GM12878 (cell line): ENCODE data around the gene MRM3. TPM values are rescaled to one million over a fixed set of nuclear protein-coding genes. Genes with fewer than 3 reads are reported as not detected.

Source experiments
- ATAC-seq: fragments of 200-7000 bp; cut with Tn5 transposase; 3 replicates; pipeline ENCODE4 v1.9.1; 2020; ENCODE audit warnings: mild to moderate bottlenecking, moderate library complexity
- BruUV-seq: library from RNA; stranded (reverse); fragments of 400-500 nt; replicated peaks from 2 replicates; lab custom pipeline; 2021; lab: Mats Ljungman, UMichigan
- CTCF ChIA-PET: fragments of 300-600 bp; sonication (Branson Sonifier 250); formaldehyde crosslinking; extraction: SDS; loops from one replicate; lab custom pipeline; 2021; ENCODE audit warnings: inconsistent platforms; lab: Yijun Ruan, JAX
- POLR2A ChIA-PET: fragments of 350-600 bp; formaldehyde crosslinking; extraction: SDS; loops from one replicate; lab custom pipeline; 2021; ENCODE audit warnings: inconsistent platforms; lab: Charles Lee
- RAD21 ChIA-PET: fragments of 300-600 bp; sonication (Branson Sonifier 250); formaldehyde crosslinking; loops from one replicate; lab custom pipeline; 2023; ENCODE audit warnings: antibody characterized with exemption; ENCODE audit not compliant: unreplicated experiment; lab: Charles Lee
- SMC1A ChIA-PET: fragments of 300-600 bp; sonication (Branson Sonifier 250); formaldehyde crosslinking; loops from one replicate; lab custom pipeline; 2023; ENCODE audit not compliant: unreplicated experiment, uncharacterized antibody; lab: Charles Lee
- DNase-seq: peaks from one replicate; pipeline ENCODE4 v3.0.0-alpha.2; 2011; ENCODE audit warnings: low read depth, low spot score
- FAIRE-seq: peaks from 3 replicates; lab custom pipeline; 2011; peaks lifted over from hg19 to GRCh38; lab: Jason Lieb, UNC
- H2AFZ ChIP-seq: 2 replicates; pipeline ENCODE4 v1.6.0; 2011; ENCODE audit warnings: low read depth, low read length, control low read depth; ENCODE audit not compliant: control insufficient read depth
- H3K27ac ChIP-seq: 2 replicates; pipeline ENCODE4 v1.5.1; 2011; ENCODE audit warnings: control low read depth; ENCODE audit not compliant: control insufficient read depth, insufficient read depth
- H3K27me3 ChIP-seq, 2 experiments: replicated peaks in 1 of 2; 2 replicates each; pipeline versions ENCODE4 v1.6.0 to v1.6.1; 2011; ENCODE audit warnings: low read length in 1 of 2; ENCODE audit not compliant: control insufficient read depth in 2 of 2, insufficient read depth in 2 of 2
- H3K36me3 ChIP-seq, 2 experiments: 2 replicates each; pipeline ENCODE4 v1.5.1; 2011; ENCODE audit warnings: low read length in 1 of 2; ENCODE audit not compliant: control insufficient read depth in 2 of 2, insufficient read depth in 2 of 2
- H3K4me1 ChIP-seq: 2 replicates; pipeline ENCODE4 v1.6.1; 2011; ENCODE audit warnings: mild to moderate bottlenecking, low read length, moderate library complexity, mixed read lengths; ENCODE audit not compliant: control insufficient read depth, insufficient read depth
- H3K4me2 ChIP-seq: 2 replicates; pipeline ENCODE4 v1.6.0; 2011; ENCODE audit warnings: control low read depth; ENCODE audit not compliant: control insufficient read depth, insufficient read depth
- H3K4me3 ChIP-seq: fragments of 200-600 bp; sonication (generic); 2 replicates; pipeline ENCODE4 v1.5.1; 2016
- H3K79me2 ChIP-seq: 2 replicates; pipeline ENCODE4 v1.6.0; 2011; ENCODE audit warnings: low read length; ENCODE audit not compliant: control insufficient read depth, insufficient read depth
- H3K9ac ChIP-seq: 2 replicates; pipeline ENCODE4 v1.8.0; 2011; ENCODE audit warnings: low read length, control low read depth, mixed read lengths; ENCODE audit not compliant: control insufficient read depth, insufficient read depth
- H3K9me3 ChIP-seq: replicated peaks from 3 replicates; pipeline ENCODE4 v1.5.1; 2011; ENCODE audit warnings: mild to moderate bottlenecking, low read length; ENCODE audit not compliant: control insufficient read depth, insufficient read depth
- H4K20me1 ChIP-seq: 2 replicates; pipeline ENCODE4 v1.6.0; 2011; ENCODE audit not compliant: control insufficient read depth, insufficient read depth
- BRCA1 ChIP-seq: IDR thresholded peaks from 2 replicates; pipeline ENCODE4 v1.6.1; 2011; ENCODE audit warnings: low read depth, low read length, improper control_type of control experiment
- CEBPB ChIP-seq, 2 experiments: fragments of 150-350 bp in 1 of 2; IDR thresholded peaks; 2 replicates each; pipeline ENCODE4 v1.6.1; 2012 to 2014; ENCODE audit warnings: low read depth in 2 of 2, low read length in 2 of 2, borderline replicate concordance in 1 of 2, inconsistent platforms in 1 of 2
- FOS ChIP-seq: IDR thresholded peaks from 3 replicates; pipeline ENCODE4 v1.6.1; 2011; ENCODE audit warnings: borderline replicate concordance; ENCODE audit not compliant: insufficient read length; ENCODE audit errors: extremely low read depth
- GATAD2B ChIP-seq: fragments of 450-650 bp; conservative IDR thresholded peaks from 2 replicates; pipeline ENCODE4 v1.6.1; 2017; ENCODE audit warnings: low read depth, mild to moderate bottlenecking, moderate library complexity
- SMAD5 ChIP-seq: IDR thresholded peaks from 2 replicates; pipeline ENCODE4 v1.6.1; 2016; ENCODE audit warnings: antibody characterized with exemption, low read depth
- STAT1 ChIP-seq: fragments of 450-650 bp; conservative IDR thresholded peaks from 2 replicates; pipeline ENCODE4 v1.6.1; 2014; ENCODE audit warnings: antibody characterized with exemption, mild to moderate bottlenecking
- SUZ12 ChIP-seq: fragments of 200-600 bp; sonication (generic); IDR thresholded peaks from one replicate; pipeline ENCODE4 v1.6.1; 2018; ENCODE audit warnings: antibody characterized with exemption, mild to moderate bottlenecking; ENCODE audit not compliant: unreplicated experiment
- ZNF274 ChIP-seq: IDR thresholded peaks from one replicate; pipeline ENCODE4 v1.8.0; 2011; ENCODE audit not compliant: insufficient read length, insufficient read depth
- ZSCAN29 ChIP-seq: fragments of 450-650 bp; IDR thresholded peaks from 2 replicates; pipeline ENCODE4 v1.6.1; 2017; ENCODE audit warnings: mild to moderate bottlenecking, moderate library complexity
- WGBS: methylation state at CpG from one replicate; pipeline ENCODE4 v1.1.6; 2016; ENCODE audit warnings: low lambda C conversion rate; ENCODE audit not compliant: insufficient replicate concordance, insufficient coverage; ENCODE audit errors: missing lambda C conversion rate; 5-methylcytosine and 5-hydroxymethylcytosine counted together
- in situ Hi-C: fragments of 300-500 bp; cut with MboI; formaldehyde crosslinking; loops from 9 replicates; pipeline ENCODE4 v1.14.3; 2018; ENCODE audit warnings: mixed read lengths
- intact Hi-C: fragments of 100-400 bp; cut with micrococcal nuclease; formaldehyde crosslinking; loops from one replicate; pipeline ENCODE4 v1.14.2; 2022; ENCODE audit not compliant: unreplicated experiment
- polyA plus RNA-seq, 11 experiments: library from polyadenylated mRNA; depleted of rRNA in 4 of 11; unstranded in 6 of 11; stranded (reverse) in 5 of 11; fragments of >200 nt; fragmentation: Nextera tagmentation in 4 of 11; fragmentation: Illumina TruSeq in 1 of 11; extraction: Ambion mirVana in 4 of 11; extraction: Trizol in 1 of 11; gene quantifications; 1 replicate in 1 of 11; 2 replicates in 10 of 11; pipeline versions ENCODE4 v1.2.1 to v1.2.3, GENCODE V29; 2011 to 2016; ENCODE audit warnings: inconsistent platforms in 2 of 11, missing spikeins in 2 of 11, low read depth in 1 of 11
- total RNA-seq, 4 experiments: library from RNA; depleted of rRNA in 3 of 4; stranded (reverse); fragments of >200 nt in 3 of 4; fragmentation: Illumina TruSeq in 1 of 4; extraction: Trizol in 1 of 4; gene quantifications; 2 replicates each; pipeline versions ENCODE4 v1.2.1 to v1.2.3, GENCODE V29; 2013 to 2021
- TF ChIP-seq, protein P1 (sequence below): IDR thresholded peaks from 2 replicates; pipeline ENCODE4 v1.6.1; 2012; ENCODE audit warnings: mild to moderate bottlenecking, low read depth, low read length
- TF ChIP-seq, protein P2 (sequence below): fragments of 450-650 bp; formaldehyde crosslinking; IDR thresholded peaks from 2 replicates; pipeline ENCODE4 v1.4.0; 2020; ENCODE audit warnings: mild to moderate bottlenecking, moderate library complexity

Gene MRM3
- total and polyA plus RNA-seq, 10 of the 15 experiments (the other 5 are each of a cell fraction or from before 2014, with no cell fraction given): 2.3 to 48.9 (median 26.6) TPM

DNA sequence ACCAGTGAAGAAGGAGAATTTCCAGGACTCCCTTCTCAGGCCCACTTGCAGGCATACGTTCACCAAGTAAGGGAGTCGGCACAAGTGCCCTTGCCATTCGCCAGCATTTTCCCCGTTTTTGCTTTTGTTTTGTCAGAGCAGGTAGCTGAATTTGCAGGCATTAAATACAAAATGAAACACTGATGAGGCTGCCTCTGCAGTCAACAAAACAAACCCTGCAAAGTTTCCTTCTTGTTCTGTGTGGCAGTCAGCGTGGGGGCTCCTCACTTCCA lies 7.9 kb upstream of the MRM3 start:
- no peak overlapping the region for H3K4me2 ChIP-seq
- H3K9ac ChIP-seq: no peak overlapping the region
- H3K79me2 ChIP-seq: no peaks in the 10 kb centered on the region
- FAIRE-seq (no peak), DNase-seq (no peak)
- WGBS: 82% methylated on average over 5 of the region's 5 CpGs
- no peaks in the 10 kb centered on the region for H4K20me1 ChIP-seq
- intact Hi-C loops: no loop called here
- no peaks in the 10 kb centered on the region for H3K27me3 ChIP-seq
- TF ChIP-seq SUZ12 (no peak), SMAD5 (no peak), FOS (no peak), ZNF274 (no peak), CEBPB (IDR thresholded peaks at IDR 0.05; ENCODE audit: borderline replicate concordance in 1 of 2, low read depth in 2 of 2, low read length in 2 of 2) (no peak), STAT1 (no peak)
- TF ChIP-seq, all 136 proteins: peak for 0
- H2AFZ ChIP-seq: no peak overlapping the region
- H3K27ac ChIP-seq: peak overlapping the region; percentile 70; the same call in 1 of the 2 replicates
- no peak overlapping the region for H3K4me3 ChIP-seq
- POLR2A ChIA-PET: interaction anchor here (0.6 to 1.5 kb wide), 2 partner anchors 8 to 199 kb away, joined by 5 to 6 read pairs; partner anchors contain the start of genes GLOD4 and MRM3
- CTCF ChIA-PET: interaction anchor here (1.5 kb wide), 1 partner anchor 207 kb away, joined by 3 read pairs; no protein-coding TSS in a partner anchor
- RAD21 ChIA-PET: no interaction called here
- SMC1A ChIA-PET: interaction anchor here (0.8 to 1.5 kb wide), 2 partner anchors 22 to 207 kb away, joined by 3 to 4 read pairs; partner anchors contain the start of gene GEMIN4
- H3K4me1 ChIP-seq: peaks cover 10% of the 10 kb centered on the region
- H3K9me3 ChIP-seq: no peaks in the 10 kb centered on the region
- in situ Hi-C loops: no loop called here
- ATAC-seq: no peak
- H3K36me3 ChIP-seq: peaks cover 8 to 35% of the 10 kb centered on the region in 2 experiments
- BruUV-seq: no TSS peak

DNA sequence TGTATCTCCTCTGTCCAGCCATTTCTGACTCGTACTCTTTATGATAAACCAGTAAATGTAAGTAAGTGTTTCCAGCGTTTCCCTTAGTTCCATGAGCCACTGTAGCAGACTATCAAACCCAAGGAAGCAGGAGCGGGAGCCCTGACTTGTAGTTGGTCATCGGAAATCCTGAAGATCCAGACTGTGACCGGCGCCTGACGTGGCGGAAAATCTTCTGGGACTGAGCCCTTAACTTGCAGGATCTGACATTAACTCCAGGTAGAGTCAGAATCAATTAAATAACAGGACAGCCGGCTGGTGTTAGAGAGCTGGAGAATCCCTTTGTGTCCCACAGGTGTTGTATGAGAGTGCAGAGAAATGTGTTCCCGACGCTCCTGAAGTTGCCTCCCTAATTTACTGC lies 4.1 kb upstream of the MRM3 start:
- BruUV-seq: TSS peak; percentile 7
- Histone ChIP-seq H3K27me3 (no peaks in the 10 kb centered on the region), H3K9me3 (no peaks in the 10 kb centered on the region), H3K9ac (no peak overlapping the region), H2AFZ (no peak overlapping the region), H3K27ac (no peak overlapping the region), H3K4me2 (no peak overlapping the region), H3K79me2 (peaks cover 26% of the 10 kb centered on the region), H3K4me3 (no peak overlapping the region), H3K36me3 (peaks cover 3 to 19% of the 10 kb centered on the region in 2 experiments), H3K4me1 (peaks cover 10% of the 10 kb centered on the region), H4K20me1 (no peaks in the 10 kb centered on the region)
- in situ Hi-C loops (no loop called here), intact Hi-C loops (no loop called here)
- ATAC-seq (no peak), FAIRE-seq (no peak), DNase-seq (no peak)
- POLR2A ChIA-PET: interaction anchor here (1.2 kb wide), 1 partner anchor 60 kb away, joined by 3 read pairs; no protein-coding TSS in a partner anchor
- 96% methylated on average over 11 of the region's 11 CpGs for WGBS
- RAD21 ChIA-PET: no interaction called here
- SMC1A ChIA-PET: no interaction called here
- CTCF ChIA-PET: no interaction called here
- TF ChIP-seq BRCA1: no peak
- TF ChIP-seq, protein P1, sequence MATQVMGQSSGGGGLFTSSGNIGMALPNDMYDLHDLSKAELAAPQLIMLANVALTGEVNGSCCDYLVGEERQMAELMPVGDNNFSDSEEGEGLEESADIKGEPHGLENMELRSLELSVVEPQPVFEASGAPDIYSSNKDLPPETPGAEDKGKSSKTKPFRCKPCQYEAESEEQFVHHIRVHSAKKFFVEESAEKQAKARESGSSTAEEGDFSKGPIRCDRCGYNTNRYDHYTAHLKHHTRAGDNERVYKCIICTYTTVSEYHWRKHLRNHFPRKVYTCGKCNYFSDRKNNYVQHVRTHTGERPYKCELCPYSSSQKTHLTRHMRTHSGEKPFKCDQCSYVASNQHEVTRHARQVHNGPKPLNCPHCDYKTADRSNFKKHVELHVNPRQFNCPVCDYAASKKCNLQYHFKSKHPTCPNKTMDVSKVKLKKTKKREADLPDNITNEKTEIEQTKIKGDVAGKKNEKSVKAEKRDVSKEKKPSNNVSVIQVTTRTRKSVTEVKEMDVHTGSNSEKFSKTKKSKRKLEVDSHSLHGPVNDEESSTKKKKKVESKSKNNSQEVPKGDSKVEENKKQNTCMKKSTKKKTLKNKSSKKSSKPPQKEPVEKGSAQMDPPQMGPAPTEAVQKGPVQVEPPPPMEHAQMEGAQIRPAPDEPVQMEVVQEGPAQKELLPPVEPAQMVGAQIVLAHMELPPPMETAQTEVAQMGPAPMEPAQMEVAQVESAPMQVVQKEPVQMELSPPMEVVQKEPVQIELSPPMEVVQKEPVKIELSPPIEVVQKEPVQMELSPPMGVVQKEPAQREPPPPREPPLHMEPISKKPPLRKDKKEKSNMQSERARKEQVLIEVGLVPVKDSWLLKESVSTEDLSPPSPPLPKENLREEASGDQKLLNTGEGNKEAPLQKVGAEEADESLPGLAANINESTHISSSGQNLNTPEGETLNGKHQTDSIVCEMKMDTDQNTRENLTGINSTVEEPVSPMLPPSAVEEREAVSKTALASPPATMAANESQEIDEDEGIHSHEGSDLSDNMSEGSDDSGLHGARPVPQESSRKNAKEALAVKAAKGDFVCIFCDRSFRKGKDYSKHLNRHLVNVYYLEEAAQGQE: no peak
- no peak for TF ChIP-seq GATAD2B
- TF ChIP-seq, protein P2, sequence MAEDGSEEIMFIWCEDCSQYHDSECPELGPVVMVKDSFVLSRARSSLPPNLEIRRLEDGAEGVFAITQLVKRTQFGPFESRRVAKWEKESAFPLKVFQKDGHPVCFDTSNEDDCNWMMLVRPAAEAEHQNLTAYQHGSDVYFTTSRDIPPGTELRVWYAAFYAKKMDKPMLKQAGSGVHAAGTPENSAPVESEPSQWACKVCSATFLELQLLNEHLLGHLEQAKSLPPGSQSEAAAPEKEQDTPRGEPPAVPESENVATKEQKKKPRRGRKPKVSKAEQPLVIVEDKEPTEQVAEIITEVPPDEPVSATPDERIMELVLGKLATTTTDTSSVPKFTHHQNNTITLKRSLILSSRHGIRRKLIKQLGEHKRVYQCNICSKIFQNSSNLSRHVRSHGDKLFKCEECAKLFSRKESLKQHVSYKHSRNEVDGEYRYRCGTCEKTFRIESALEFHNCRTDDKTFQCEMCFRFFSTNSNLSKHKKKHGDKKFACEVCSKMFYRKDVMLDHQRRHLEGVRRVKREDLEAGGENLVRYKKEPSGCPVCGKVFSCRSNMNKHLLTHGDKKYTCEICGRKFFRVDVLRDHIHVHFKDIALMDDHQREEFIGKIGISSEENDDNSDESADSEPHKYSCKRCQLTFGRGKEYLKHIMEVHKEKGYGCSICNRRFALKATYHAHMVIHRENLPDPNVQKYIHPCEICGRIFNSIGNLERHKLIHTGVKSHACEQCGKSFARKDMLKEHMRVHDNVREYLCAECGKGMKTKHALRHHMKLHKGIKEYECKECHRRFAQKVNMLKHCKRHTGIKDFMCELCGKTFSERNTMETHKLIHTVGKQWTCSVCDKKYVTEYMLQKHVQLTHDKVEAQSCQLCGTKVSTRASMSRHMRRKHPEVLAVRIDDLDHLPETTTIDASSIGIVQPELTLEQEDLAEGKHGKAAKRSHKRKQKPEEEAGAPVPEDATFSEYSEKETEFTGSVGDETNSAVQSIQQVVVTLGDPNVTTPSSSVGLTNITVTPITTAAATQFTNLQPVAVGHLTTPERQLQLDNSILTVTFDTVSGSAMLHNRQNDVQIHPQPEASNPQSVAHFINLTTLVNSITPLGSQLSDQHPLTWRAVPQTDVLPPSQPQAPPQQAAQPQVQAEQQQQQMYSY (CRISPR knock-in tag): no peak
- TF ChIP-seq ZSCAN29: no peak
